Astrocyte of the spinal cord (primary cell): Measurements from ENCODE around the gene PALLD.

Source experiments
- DNase-seq: peaks from one replicate; pipeline ENCODE4 v3.0.0; 2011; ENCODE audit warnings: low read depth, low spot score
- H3K4me3 ChIP-seq: 2 replicates; pipeline ENCODE4 v1.5.1; 2011; ENCODE audit warnings: low read depth, mild to moderate bottlenecking, low read length, moderate library complexity
- CTCF ChIP-seq: IDR thresholded peaks from 2 replicates; pipeline ENCODE4 v1.5.1; 2012; ENCODE audit warnings: low read depth, mild to moderate bottlenecking, low read length, inconsistent platforms
- in situ Hi-C: cut with HindIII; loops from 2 replicates; pipeline ENCODE4 v1.10.0; 2017; ENCODE audit warnings: low sequenced_read_pairs

PALLD gene

GRCh38 chr4:168601899-168602298 is 105.0 kb downstream of the PALLD start:
- in situ Hi-C loops = no loop called here
- H3K4me3 ChIP-seq = no peak overlapping the region
- no peak for TF ChIP-seq CTCF
- DNase-seq = no peak

GRCh38 chr4:168604496-168605373 is 107.9 kb downstream of the PALLD start:
- no peak overlapping the region for H3K4me3 ChIP-seq
- TF ChIP-seq CTCF = no peak
- DNase-seq = peak; percentile 90
- in situ Hi-C loops = no loop called here

GRCh38 chr4:168605411-168605810 is 108.6 kb downstream of the PALLD start:
- TF ChIP-seq CTCF = no peak
- H3K4me3 ChIP-seq = no peak overlapping the region
- in situ Hi-C loops = no loop called here
- DNase-seq = peak; percentile 86

DNA sequence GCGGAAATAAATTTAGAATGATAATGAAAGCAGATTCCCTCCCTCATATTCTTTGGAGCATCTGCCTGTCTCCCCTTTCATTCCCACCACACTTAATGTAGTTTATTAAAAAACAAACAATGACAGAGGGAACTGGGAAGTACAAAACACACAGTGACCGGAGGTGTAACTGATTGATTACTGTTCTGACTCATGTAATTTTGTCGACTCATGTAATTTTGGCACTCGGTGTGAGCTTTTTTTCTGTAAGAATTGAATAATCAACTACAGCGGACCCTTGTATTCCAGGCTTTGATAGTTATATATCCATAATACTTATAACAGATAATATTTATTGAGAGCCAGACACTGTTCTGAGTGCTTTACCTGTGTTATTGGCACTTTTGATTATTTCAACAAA is 110.4 kb downstream of the PALLD start:
- no peak overlapping the region for H3K4me3 ChIP-seq
- DNase-seq = no peak
- TF ChIP-seq CTCF = no peak
- in situ Hi-C loops = no loop called here

- no peak for DNase-seq
- in situ Hi-C loops = no loop called here
- no peak overlapping the region for H3K4me3 ChIP-seq
- no peak for TF ChIP-seq CTCF
These were observed 111.9 kb downstream of the PALLD start for GRCh38 chr4:168608771-168609170.

DNA sequence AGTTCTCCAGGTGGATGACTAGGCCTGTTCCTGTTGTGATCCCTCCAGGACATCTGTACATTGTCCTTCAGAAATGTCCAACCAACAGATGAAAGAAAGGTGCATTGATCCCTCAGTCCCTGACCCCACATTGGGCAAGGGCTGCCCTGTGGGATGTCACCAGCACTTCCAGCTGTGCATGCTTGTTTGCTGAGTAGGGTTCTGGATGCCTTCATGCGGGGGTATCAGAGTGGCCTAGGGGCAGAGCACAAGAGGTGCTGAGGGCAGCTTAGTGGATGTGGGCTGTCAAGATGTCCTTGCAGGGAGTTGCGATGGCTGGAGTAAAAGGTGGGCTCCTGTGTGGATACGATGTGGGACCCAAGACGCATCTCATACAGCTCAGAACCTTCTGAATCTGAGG is 112.5 kb downstream of the PALLD start:
- in situ Hi-C loops = no loop called here
- no peak overlapping the region for H3K4me3 ChIP-seq
- DNase-seq = no peak
- no peak for TF ChIP-seq CTCF
